Brain microvascular endothelial cell (primary cell): ENCODE results near the gene FBN2.

Experiments
- DNase-seq: peaks from one replicate; pipeline ENCODE4 v3.0.0-alpha.2; 2020
- H3K27ac ChIP-seq: fragments of 250-450 bp; sonication (Bioruptor Pico); 2 replicates; pipeline ENCODE4 v1.5.1; 2020; ENCODE audit warnings: mild to moderate bottlenecking, moderate library complexity
- H3K27me3 ChIP-seq: fragments of 250-450 bp; sonication (Bioruptor Pico); replicated peaks from 2 replicates; pipeline ENCODE4 v1.5.1; 2020; ENCODE audit warnings: mild to moderate bottlenecking
- H3K36me3 ChIP-seq: fragments of 250-450 bp; sonication (Bioruptor Pico); replicated peaks from 2 replicates; pipeline ENCODE4 v1.5.1; 2020; ENCODE audit warnings: mild to moderate bottlenecking
- H3K4me3 ChIP-seq: 2 replicates; pipeline ENCODE4 v1.5.1; 2011; ENCODE audit warnings: low read depth, mild to moderate bottlenecking, control low read depth, low read length, moderate library complexity
- in situ Hi-C: cut with HindIII; loops from 2 replicates; pipeline ENCODE4 v1.10.0; 2017; ENCODE audit warnings: low sequenced_read_pairs, low pct_ligation_motif_present
- TF ChIP-seq, protein P1 (sequence below): IDR thresholded peaks from 2 replicates; pipeline ENCODE4 v1.5.1; 2011; ENCODE audit warnings: low read depth, mild to moderate bottlenecking, moderate library complexity, low read length, control low read depth, inconsistent platforms; ENCODE audit errors: missing control alignments

FBN2 gene

DNA sequence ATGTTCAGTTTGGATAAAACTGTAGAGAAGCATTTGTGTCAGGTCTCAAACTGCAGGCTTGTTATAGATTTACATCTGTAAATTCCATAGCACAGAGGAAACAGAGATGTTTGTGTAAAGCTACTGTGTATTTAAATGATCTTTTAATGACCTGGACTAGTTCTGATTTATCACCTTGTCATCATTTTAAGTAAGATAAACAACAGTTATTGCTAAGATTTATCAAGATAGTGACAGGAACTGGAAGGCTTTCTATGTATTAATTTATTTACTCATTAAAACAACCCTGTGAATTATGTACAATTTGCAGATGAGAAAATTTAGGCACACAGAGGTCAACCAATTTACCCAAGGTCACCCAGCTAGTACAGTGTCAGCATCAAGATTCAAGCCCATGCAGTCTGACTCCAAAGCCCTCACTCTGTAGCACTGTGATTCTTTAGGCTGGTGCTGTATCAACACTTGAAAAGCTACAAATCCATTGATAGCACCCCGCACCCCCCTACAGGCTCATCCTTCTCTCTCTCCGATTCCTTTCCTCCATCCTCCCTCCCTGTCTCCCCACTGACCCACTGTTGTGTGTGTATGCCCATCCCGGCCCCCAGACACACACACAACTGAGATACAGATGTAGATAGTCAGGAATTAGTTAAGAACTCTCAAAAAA lies 184.5 kb downstream of the FBN2 start:
- in situ Hi-C loops, result no loop called here
- H3K4me3 ChIP-seq, result no peak overlapping the region
- peaks cover 17% of the 10 kb centered on the region for H3K36me3 ChIP-seq
- TF ChIP-seq, protein P1, sequence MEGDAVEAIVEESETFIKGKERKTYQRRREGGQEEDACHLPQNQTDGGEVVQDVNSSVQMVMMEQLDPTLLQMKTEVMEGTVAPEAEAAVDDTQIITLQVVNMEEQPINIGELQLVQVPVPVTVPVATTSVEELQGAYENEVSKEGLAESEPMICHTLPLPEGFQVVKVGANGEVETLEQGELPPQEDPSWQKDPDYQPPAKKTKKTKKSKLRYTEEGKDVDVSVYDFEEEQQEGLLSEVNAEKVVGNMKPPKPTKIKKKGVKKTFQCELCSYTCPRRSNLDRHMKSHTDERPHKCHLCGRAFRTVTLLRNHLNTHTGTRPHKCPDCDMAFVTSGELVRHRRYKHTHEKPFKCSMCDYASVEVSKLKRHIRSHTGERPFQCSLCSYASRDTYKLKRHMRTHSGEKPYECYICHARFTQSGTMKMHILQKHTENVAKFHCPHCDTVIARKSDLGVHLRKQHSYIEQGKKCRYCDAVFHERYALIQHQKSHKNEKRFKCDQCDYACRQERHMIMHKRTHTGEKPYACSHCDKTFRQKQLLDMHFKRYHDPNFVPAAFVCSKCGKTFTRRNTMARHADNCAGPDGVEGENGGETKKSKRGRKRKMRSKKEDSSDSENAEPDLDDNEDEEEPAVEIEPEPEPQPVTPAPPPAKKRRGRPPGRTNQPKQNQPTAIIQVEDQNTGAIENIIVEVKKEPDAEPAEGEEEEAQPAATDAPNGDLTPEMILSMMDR, result no peak
- DNase-seq, result no peak
- no peaks in the 10 kb centered on the region for H3K27me3 ChIP-seq
- no peak overlapping the region for H3K27ac ChIP-seq

DNA sequence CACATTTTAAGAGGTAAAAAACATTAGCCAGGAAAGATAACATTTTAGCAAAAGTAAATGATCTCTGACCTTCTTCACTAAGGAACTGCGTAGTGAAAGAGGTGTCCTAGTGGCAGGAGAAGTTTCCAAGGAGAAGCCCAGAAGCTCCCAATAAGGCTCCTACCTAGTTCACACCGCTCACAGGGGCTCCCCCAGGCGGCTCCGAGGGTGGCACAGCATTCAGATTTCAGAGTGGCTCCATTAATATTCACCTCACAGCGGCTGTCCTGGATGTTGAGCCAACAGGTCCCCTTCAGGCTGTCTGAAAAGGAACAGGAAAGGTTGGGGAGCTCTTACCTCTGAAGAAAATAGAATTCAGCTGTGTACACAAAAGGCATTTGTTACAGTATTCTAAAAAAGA lies 187.3 kb downstream of the FBN2 start:
- peaks cover 17% of the 10 kb centered on the region for H3K36me3 ChIP-seq
- in situ Hi-C loops, result no loop called here
- TF ChIP-seq, protein P1, result no peak

DNA sequence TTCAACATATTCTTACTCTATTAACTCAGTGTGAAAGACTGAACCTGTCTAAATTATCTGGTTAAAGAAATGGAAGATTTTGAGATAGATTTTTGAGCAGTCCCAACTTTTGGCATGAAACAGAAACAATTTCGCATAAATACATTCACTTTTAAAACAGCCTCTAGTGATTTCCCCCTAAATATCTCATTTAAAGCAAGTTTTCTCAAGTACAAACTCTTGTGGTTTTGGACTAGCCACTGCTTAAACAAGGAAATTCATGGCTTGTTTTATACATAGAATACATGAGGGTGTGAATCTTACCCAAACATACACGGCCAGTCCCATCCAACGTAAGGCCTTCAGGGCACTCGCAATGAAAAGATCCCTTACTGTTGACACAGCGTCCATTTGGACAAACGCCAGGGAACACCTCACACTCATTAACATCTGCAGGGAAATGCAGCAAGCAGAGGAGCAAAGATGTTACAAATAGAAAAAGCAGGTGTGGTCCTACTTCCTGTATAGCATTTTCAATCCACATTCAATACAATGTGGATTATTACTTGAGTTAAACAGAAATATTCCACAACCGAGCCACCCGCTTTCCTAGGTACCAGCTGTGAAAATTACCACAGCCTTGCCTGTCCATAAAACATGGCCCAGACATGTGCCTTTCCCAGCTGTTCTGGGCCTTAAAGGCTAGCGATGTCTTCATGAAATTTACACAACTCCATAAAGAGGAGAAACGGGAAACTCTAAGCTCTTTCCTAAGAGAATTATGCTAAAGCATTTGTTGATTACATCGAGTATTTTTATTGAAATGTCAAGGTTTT lies 188.8 kb downstream of the FBN2 start:
- TF ChIP-seq, protein P1, result no peak
- Histone ChIP-seq H3K36me3 (peaks cover 20% of the 10 kb centered on the region), H3K27ac (no peak overlapping the region), H3K27me3 (no peaks in the 10 kb centered on the region), H3K4me3 (no peak overlapping the region)
- in situ Hi-C loops, result no loop called here
- DNase-seq, result no peak

More for the DNA sequence above, 187.3 kb downstream of the FBN2 start:
- Histone ChIP-seq H3K27me3 (no peaks in the 10 kb centered on the region), H3K27ac (no peak overlapping the region), H3K4me3 (no peak overlapping the region)
- DNase-seq, result no peak

DNA sequence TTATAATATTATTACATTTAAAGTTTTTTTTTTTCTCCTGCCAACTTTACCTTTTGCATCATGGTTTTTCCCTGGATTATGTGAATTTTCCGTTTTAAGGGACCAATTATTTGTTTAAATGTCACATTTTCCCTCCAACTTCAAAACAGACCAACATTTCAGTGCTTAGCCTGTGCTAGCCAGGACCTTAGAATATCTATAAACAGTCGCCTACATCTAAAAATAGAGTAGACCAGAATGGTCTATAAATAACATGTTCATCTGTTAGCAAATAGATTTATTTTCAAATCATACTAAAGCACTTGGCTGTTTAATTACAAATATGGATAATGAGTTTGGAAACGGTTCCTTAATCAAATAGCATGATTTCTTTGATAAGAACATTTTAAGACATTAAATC lies 192.0 kb downstream of the FBN2 start:
- no peak for DNase-seq
- H3K4me3 ChIP-seq, result no peak overlapping the region
- H3K27ac ChIP-seq, result no peak overlapping the region
- in situ Hi-C loops, result no loop called here
- peaks cover 28% of the 10 kb centered on the region for H3K36me3 ChIP-seq
- H3K27me3 ChIP-seq, result no peaks in the 10 kb centered on the region
- TF ChIP-seq, protein P1, result no peak

DNA sequence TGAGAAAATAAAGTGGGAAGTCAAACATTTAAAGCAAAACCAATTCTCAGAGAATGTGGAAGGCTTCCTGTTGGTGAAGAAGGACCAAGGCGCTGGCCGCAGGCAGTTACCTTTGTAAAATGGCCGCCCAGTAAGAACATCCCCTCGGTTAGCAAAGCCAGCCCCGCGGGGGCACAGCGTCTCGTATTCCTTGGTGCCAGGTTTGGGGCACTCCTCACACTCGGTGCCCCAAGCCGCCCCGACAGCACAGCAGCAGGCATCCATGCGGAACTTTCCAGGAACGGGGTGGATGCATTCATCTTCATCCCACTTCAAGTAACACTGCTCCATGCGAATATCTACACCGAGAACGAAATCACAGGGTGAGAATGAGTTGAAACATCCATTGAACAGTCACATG lies 192.8 kb downstream of the FBN2 start:
- Histone ChIP-seq H3K27ac (no peak overlapping the region), H3K4me3 (no peak overlapping the region), H3K36me3 (peaks cover 22% of the 10 kb centered on the region), H3K27me3 (no peaks in the 10 kb centered on the region)
- TF ChIP-seq, protein P1, result no peak
- in situ Hi-C loops, result no loop called here
- no peak for DNase-seq

DNA sequence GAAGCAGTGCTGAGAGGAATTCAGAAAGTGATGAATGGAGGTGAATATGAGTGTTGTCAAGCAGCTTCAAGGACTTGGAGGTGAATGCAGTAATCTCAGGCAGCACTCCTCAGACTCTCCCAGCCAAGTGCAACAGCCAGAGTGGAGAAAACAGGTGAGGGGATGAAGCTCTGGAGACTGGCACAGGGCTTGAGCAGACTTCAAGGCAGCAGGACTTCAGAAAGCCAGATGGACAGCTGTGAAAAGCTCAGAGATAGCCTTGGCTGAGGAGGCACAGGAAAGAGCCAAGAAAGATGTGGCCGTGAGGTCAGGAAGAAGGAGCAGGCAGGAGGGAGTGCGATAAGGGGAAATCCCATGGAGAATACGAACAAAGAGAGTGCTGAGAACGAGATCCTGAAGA lies 194.9 kb downstream of the FBN2 start:
- TF ChIP-seq, protein P1, result no peak
- in situ Hi-C loops, result no loop called here
- DNase-seq, result no peak
- no peaks in the 10 kb centered on the region for H3K27me3 ChIP-seq
- no peak overlapping the region for H3K27ac ChIP-seq
- no peak overlapping the region for H3K4me3 ChIP-seq
- H3K36me3 ChIP-seq, result peaks cover 13% of the 10 kb centered on the region
